ENCODE measurements around the gene TMEM132C. TPM values are rescaled to one million over a fixed set of nuclear protein-coding genes. Genes with fewer than 3 reads are reported as not detected.

TMEM132C gene
- total RNA-seq, 2 donors from 2014 or later = 0.26 to 0.33 TPM

- no peaks in the 10 kb centered on the region for H3K36me3 Mint-ChIP-seq (ENCODE audit: low read depth)
- H3K27me3 Mint-ChIP-seq (ENCODE audit: insufficient read depth) = no peaks in the 10 kb centered on the region
- H3K9me3 ChIP-seq (ENCODE audit: control insufficient read depth, low read length) = no peaks in the 10 kb centered on the region
- H3K27me3 ChIP-seq (ENCODE audit: control insufficient read depth, insufficient read depth, low read length, poor library complexity, severe bottlenecking) = no peaks in the 10 kb centered on the region
- H3K9me3 Mint-ChIP-seq = no peaks in the 10 kb centered on the region
- H3K4me1 ChIP-seq (ENCODE audit: control insufficient read depth, insufficient read depth, low read length) = no peaks in the 10 kb centered on the region
- no peak overlapping the region for H3K9ac ChIP-seq (ENCODE audit: extremely low read depth, low read length, poor library complexity, severe bottlenecking)
- peak; percentile 55 for TF ChIP-seq CTCF (conservative IDR thresholded peaks at IDR 0.05)
- no peak overlapping the region for H3K27ac Mint-ChIP-seq
- no peak overlapping the region for H3K4me3 Mint-ChIP-seq
- peaks cover 12% of the 10 kb centered on the region for H3K4me1 Mint-ChIP-seq
- peak; percentile 75 for DNase-seq
- no peak overlapping the region for H3K4me3 ChIP-seq (ENCODE audit: low read length)
- no peak overlapping the region for H3K27ac ChIP-seq (ENCODE audit: low read depth, low read length)
- 77 to 79% methylated on average over 4 to 8 of the region's 8 CpGs for WGBS, 2 experiments (ENCODE audit: insufficient coverage in 1 of 2, insufficient read length in 1 of 2)
- no peaks in the 10 kb centered on the region for H3K36me3 ChIP-seq (ENCODE audit: control insufficient read depth, insufficient read depth, low read length)
These were observed 426.8 kb downstream of the TMEM132C start for GRCh38 chr12:128693771-128694170.

GRCh38 chr12:128694445-128694844 is 427.5 kb downstream of the TMEM132C start:
- Histone ChIP-seq H3K27ac (ENCODE audit: low read depth, low read length) (no peak overlapping the region), H3K9ac (ENCODE audit: extremely low read depth, low read length, poor library complexity, severe bottlenecking) (no peak overlapping the region), H3K27me3 (ENCODE audit: control insufficient read depth, insufficient read depth, low read length, poor library complexity, severe bottlenecking) (no peaks in the 10 kb centered on the region), H3K4me3 (ENCODE audit: low read length) (no peak overlapping the region), H3K36me3 (ENCODE audit: control insufficient read depth, insufficient read depth, low read length) (no peaks in the 10 kb centered on the region), H3K4me1 (ENCODE audit: control insufficient read depth, insufficient read depth, low read length) (no peaks in the 10 kb centered on the region), H3K9me3 (ENCODE audit: control insufficient read depth, low read length) (no peaks in the 10 kb centered on the region)
- H3K27ac Mint-ChIP-seq = no peak overlapping the region
- no peaks in the 10 kb centered on the region for H3K36me3 Mint-ChIP-seq (ENCODE audit: low read depth)
- no peaks in the 10 kb centered on the region for H3K27me3 Mint-ChIP-seq (ENCODE audit: insufficient read depth)
- H3K4me1 Mint-ChIP-seq = peaks cover 12% of the 10 kb centered on the region
- WGBS, 2 experiments (ENCODE audit: insufficient coverage in 1 of 2, insufficient read length in 1 of 2) = 88 to 100% methylated on average over 4 of the region's 4 CpGs
- no peak overlapping the region for H3K4me3 Mint-ChIP-seq
- DNase-seq = peak; percentile 57
- H3K9me3 Mint-ChIP-seq = no peaks in the 10 kb centered on the region
- TF ChIP-seq CTCF (conservative IDR thresholded peaks at IDR 0.05) = no peak

GRCh38 chr12:128695697-128696096 is 428.7 kb downstream of the TMEM132C start:
- 95 to 98% methylated on average over 13 to 22 of the region's 22 CpGs for WGBS, 2 experiments (ENCODE audit: insufficient coverage in 1 of 2, insufficient read length in 1 of 2)
- no peaks in the 10 kb centered on the region for H3K9me3 Mint-ChIP-seq
- H3K36me3 ChIP-seq (ENCODE audit: control insufficient read depth, insufficient read depth, low read length) = no peaks in the 10 kb centered on the region
- peaks cover 12% of the 10 kb centered on the region for H3K4me1 Mint-ChIP-seq
- no peak overlapping the region for H3K4me3 ChIP-seq (ENCODE audit: low read length)
- H3K36me3 Mint-ChIP-seq (ENCODE audit: low read depth) = no peaks in the 10 kb centered on the region
- TF ChIP-seq CTCF (conservative IDR thresholded peaks at IDR 0.05) = no peak
- no peak overlapping the region for H3K9ac ChIP-seq (ENCODE audit: extremely low read depth, low read length, poor library complexity, severe bottlenecking)
- H3K27me3 Mint-ChIP-seq (ENCODE audit: insufficient read depth) = no peaks in the 10 kb centered on the region
- DNase-seq = no peak
- H3K27me3 ChIP-seq (ENCODE audit: control insufficient read depth, insufficient read depth, low read length, poor library complexity, severe bottlenecking) = no peaks in the 10 kb centered on the region
- no peak overlapping the region for H3K27ac Mint-ChIP-seq
- no peaks in the 10 kb centered on the region for H3K9me3 ChIP-seq (ENCODE audit: control insufficient read depth, low read length)
- no peaks in the 10 kb centered on the region for H3K4me1 ChIP-seq (ENCODE audit: control insufficient read depth, insufficient read depth, low read length)
- H3K4me3 Mint-ChIP-seq = no peak overlapping the region
- no peak overlapping the region for H3K27ac ChIP-seq (ENCODE audit: low read depth, low read length)
